Measurements from ENCODE around the gene B4GAT1. TPM values are rescaled to one million over a fixed set of nuclear protein-coding genes. Genes with fewer than 3 reads are reported as not detected.
A peak's percentile ranks its signal among the peaks of the same experiment; 100 is the strongest.

B4GAT1 gene
- total RNA-seq, 1 experiment from 2014 or later = 41.1 TPM

GRCh38 chr11:66313321-66314185 is 33.9 kb downstream of the B4GAT1 start:
- CTCF ChIA-PET = interaction anchor here (0.5 to 2.3 kb wide), 11 partner anchors 8 to 454 kb away, joined by 3 to 22 read pairs (median 8); partner anchors contain the start of genes RIN1 and YIF1A
- Histone ChIP-seq H2AFZ (ENCODE audit: low read length) (peak overlapping the region; percentile 84), H3K4me2 (ENCODE audit: low read length) (peak overlapping the region; percentile 87), H3K9me2 (replicated peaks; ENCODE audit: low read length) (no peaks in the 10 kb centered on the region), H3K9me3 (ENCODE audit: low read length) (no peaks in the 10 kb centered on the region), H3K27ac (ENCODE audit: low read length) (no peak overlapping the region), H3K4me1 (ENCODE audit: insufficient read depth, low read length) (peaks cover 5% of the 10 kb centered on the region), H3K9ac (ENCODE audit: low read length) (peak overlapping the region; percentile 36; the same call in 1 of the 2 replicates), H3F3A (ENCODE audit: low read length, unreplicated experiment) (no peaks in the 10 kb centered on the region), H3K36me3 (ENCODE audit: low read depth, low read length) (no peaks in the 10 kb centered on the region), H3K79me2 (ENCODE audit: low read length) (no peaks in the 10 kb centered on the region), H4K20me1 (ENCODE audit: low read length) (no peaks in the 10 kb centered on the region), H3K4me3 (ENCODE audit: low read length) (peak overlapping the region; percentile 59; the same call in 1 of the 2 replicates), H3K27me3 (ENCODE audit: low read length) (no peaks in the 10 kb centered on the region)
- DNase-seq (no peak), ATAC-seq (no peak)
- intact Hi-C loops (cut with micrococcal nuclease) = no loop called here
- no TSS peak for BruUV-seq (replicated peaks)
- TF ChIP-seq EZH2phosphoT487 (IDR thresholded peaks at IDR 0.05; ENCODE audit: borderline replicate concordance, low read length) (no peak), EZH2 (IDR thresholded peaks at IDR 0.05; ENCODE audit: low read length, unreplicated experiment) (no peak), CTCF (conservative IDR thresholded peaks at IDR 0.05; ENCODE audit: low read depth, low read length) (no peak)
- POLR2A ChIA-PET (ENCODE audit: unreplicated experiment) = interaction anchor here (0.5 to 1.4 kb wide), 5 partner anchors 13 to 1301 kb away, joined by 4 to 24 read pairs (median 9); partner anchors contain the start of genes RIN1 and YIF1A

- Histone ChIP-seq H2AFZ (ENCODE audit: low read length) (peak overlapping the region; percentile 85), H3K9me2 (replicated peaks; ENCODE audit: low read length) (no peaks in the 10 kb centered on the region), H3K27me3 (ENCODE audit: low read length) (no peaks in the 10 kb centered on the region), H3K9ac (ENCODE audit: low read length) (peak overlapping the region; percentile 36; the same call in 1 of the 2 replicates), H4K20me1 (ENCODE audit: low read length) (no peaks in the 10 kb centered on the region), H3K79me2 (ENCODE audit: low read length) (no peaks in the 10 kb centered on the region), H3K4me3 (ENCODE audit: low read length) (peak overlapping the region; percentile 77), H3K27ac (ENCODE audit: low read length) (peak overlapping the region; percentile 30; the same call in 1 of the 2 replicates), H3K4me2 (ENCODE audit: low read length) (peak overlapping the region; percentile 87), H3F3A (ENCODE audit: low read length, unreplicated experiment) (no peaks in the 10 kb centered on the region), H3K4me1 (ENCODE audit: insufficient read depth, low read length) (peaks cover 5% of the 10 kb centered on the region), H3K36me3 (ENCODE audit: low read depth, low read length) (no peaks in the 10 kb centered on the region), H3K9me3 (ENCODE audit: low read length) (no peaks in the 10 kb centered on the region)
- intact Hi-C loops (cut with micrococcal nuclease) = loop anchor here (1.0 kb wide), 2 partner anchors 16 to 74 kb away; no protein-coding TSS in a partner anchor
- TF ChIP-seq EZH2 (IDR thresholded peaks at IDR 0.05; ENCODE audit: low read length, unreplicated experiment) = no peak
- TF ChIP-seq EZH2phosphoT487 (IDR thresholded peaks at IDR 0.05; ENCODE audit: borderline replicate concordance, low read length) = no peak
- TF ChIP-seq CTCF (conservative IDR thresholded peaks at IDR 0.05; ENCODE audit: low read depth, low read length) = no peak
- CTCF ChIA-PET = interaction anchor here (0.5 to 2.3 kb wide), 13 partner anchors 9 to 453 kb away, joined by 3 to 22 read pairs (median 6); partner anchors contain the start of genes RIN1 and YIF1A
- BruUV-seq (replicated peaks) = TSS peak; percentile 50
- POLR2A ChIA-PET (ENCODE audit: unreplicated experiment) = interaction anchor here (0.5 to 1.4 kb wide), 9 partner anchors 14 to 1302 kb away, joined by 4 to 24 read pairs (median 9); partner anchors contain the start of genes B4GAT1, RIN1 and YIF1A
- peak; percentile 99 for DNase-seq
- ATAC-seq = peak; percentile 88
Observed at GRCh38 chr11:66312549-66313320, 34.7 kb downstream of the B4GAT1 start.
